HG03159 (cell line): ENCODE results near the gene VRK2.
"Not testable (repeated sequence)": the region's sequence is repeated elsewhere in the genome, so short reads cannot be mapped to it uniquely, and the experiment has no call there.

ENCODE experiments used
- ATAC-seq: cut with Tn5 transposase; IDR thresholded peaks from one replicate; pipeline ENCODE4 v1.9.1; 2021; ENCODE audit warnings: mild to moderate bottlenecking, moderate library complexity; ENCODE audit not compliant: unreplicated experiment

Gene VRK2

GRCh38 chr2:58156780-58157179, 110.2 kb downstream of the VRK2 start:
- ATAC-seq, result no peak

- ATAC-seq, result no peak
Measured at GRCh38 chr2:58157754-58158153, 111.1 kb downstream of the VRK2 start.

DNA sequence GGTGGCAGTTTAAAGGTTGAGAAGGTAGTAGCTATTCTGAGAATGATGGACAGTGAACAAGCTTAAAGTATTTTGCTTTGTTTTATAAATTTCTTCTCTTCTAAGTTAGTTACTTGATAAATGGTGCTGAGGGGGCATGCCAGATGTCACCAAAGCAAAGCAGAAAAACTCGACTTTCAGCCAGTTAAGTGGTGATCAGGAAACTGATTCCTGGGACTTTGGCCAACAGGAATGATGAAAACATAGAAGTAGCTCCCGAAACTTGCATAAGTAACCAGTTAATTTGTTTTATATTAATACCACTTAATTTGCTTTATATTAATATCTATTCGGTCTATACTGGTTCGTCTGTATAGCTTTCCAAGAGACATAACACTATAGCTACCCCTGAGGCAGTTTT, 111.9 kb downstream of the VRK2 start:
- ATAC-seq, result no peak

GRCh38 chr2:58163913-58164312, 117.3 kb downstream of the VRK2 start:
- no peak for ATAC-seq

- ATAC-seq, result not testable (repeated sequence)
Measured at GRCh38 chr2:58168130-58168529, 121.5 kb downstream of the VRK2 start.

- ATAC-seq, result not testable (repeated sequence)
Measured at GRCh38 chr2:58169845-58170244, 123.2 kb downstream of the VRK2 start.

- not testable (repeated sequence) for ATAC-seq
Measured at GRCh38 chr2:58170334-58170933, 123.8 kb downstream of the VRK2 start.

GRCh38 chr2:58171831-58172230, 125.2 kb downstream of the VRK2 start:
- ATAC-seq, result not testable (repeated sequence)

DNA sequence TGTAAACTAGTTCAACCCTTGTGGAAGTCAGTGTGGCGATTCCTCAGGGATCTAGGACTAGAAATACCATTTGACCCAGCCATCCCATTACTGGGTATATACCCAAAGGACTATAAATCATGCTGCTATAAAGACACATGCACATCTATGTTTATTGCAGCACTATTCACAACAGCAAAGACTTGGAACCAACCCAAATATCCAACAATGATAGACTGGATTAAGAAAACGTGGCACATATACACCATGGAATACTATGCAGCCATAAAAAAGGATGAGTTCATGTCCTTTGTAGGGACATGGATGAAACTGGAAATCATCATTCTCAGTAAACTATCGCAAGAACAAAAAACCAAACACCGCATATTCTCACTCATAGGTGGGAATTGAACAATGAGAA, 130.6 kb downstream of the VRK2 start:
- ATAC-seq, result not testable (repeated sequence)

DNA sequence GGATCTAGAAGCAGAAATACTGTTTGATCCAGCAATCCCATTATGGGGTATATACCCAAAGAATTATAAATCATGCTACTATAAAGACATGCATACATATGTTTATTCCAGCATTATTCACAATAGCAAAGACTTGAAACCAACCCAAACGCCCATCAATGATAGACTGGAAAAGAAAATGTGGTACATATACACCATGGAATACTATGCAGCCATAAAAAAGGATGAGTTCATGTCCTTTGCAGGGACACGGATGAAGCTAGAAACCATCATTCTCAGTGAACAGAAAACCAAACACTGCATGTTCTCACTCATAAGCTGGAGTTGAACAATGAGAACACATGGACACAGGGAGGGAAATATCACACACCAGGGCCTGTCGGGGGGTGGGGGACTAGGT, 133.6 kb downstream of the VRK2 start:
- not testable (repeated sequence) for ATAC-seq

- ATAC-seq, result no peak
Measured at GRCh38 chr2:58180635-58181034, 134.0 kb downstream of the VRK2 start.

- no peak for ATAC-seq
Measured at GRCh38 chr2:58182527-58182926, 135.9 kb downstream of the VRK2 start.

DNA sequence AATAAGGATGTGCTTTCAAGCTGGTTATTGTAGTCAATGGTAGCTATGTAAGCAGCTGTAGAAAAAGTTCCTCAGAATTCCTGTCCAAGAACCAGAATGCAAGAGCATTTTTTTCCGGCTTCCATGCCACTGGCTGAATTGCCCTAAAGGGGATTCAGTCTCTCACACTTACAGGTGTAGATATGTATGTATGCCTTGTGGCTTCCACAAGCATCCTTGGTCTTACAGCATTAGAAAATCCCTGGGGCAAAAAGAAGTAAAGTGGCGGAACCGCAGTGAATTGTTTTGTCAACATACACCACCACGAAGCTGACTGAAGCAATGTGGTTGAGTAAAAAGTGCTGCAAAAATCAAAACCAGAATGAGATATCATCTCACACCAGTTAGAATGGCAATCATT, 139.9 kb downstream of the VRK2 start:
- no peak for ATAC-seq

GRCh38 chr2:58187022-58187421, 140.4 kb downstream of the VRK2 start:
- ATAC-seq, result not testable (repeated sequence)

DNA sequence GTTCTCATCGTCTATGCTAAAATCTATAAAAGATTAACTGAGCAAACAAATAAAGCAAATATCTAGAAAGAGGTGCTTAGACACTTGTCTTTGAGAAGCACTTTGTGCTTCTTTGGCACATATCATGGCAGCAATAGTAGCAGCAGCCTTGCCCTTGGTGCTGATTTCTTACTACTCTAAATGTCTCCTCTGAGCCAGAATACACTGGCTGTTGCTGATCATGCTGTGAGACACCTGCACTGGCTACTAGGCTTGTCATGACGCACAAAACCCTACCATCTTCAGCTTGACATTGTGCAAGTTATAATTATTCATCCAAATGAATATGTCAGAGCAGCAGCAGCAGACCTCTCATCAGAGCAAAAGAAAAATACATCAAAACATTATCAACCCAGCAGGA, 147.9 kb downstream of the VRK2 start:
- no peak for ATAC-seq

DNA sequence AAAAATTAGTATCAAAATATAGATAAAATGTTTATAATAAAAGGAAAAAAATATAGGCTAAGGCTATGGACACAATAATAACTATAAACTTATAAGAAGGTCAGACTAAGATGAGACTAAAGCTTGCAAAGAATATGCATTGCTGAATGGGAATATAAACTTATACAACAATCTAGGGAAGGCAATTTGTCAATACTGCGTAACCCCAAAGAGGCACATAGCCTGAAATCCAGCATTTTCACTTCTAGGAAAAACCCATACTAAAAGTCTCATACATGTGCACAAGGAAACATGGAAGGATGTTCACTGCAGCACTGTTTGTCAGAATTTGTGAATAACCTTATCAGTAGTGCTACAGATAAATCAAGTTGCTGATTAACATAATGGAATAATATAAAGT, 149.1 kb downstream of the VRK2 start:
- ATAC-seq, result no peak

GRCh38 chr2:58197894-58198293, 151.3 kb downstream of the VRK2 start:
- no peak for ATAC-seq

GRCh38 chr2:58202404-58202803, 155.8 kb downstream of the VRK2 start:
- ATAC-seq, result no peak

DNA sequence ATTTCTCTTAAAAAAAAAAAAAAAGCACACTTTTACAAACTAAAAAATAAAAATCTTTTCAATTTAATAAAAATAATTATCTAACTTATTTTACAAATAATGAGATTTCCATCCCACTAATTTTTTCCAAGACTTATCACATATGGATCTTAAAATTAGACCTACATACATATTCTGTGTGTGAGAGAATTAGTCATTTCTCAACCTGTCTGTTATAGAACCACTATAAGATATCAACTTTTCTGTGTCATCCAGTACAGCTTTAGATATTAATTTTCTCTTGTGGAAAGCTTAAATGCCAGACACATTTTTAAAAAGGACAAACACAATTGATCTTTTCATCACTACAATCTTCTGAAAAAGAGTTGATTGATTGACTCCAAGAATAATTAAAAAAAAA, 156.4 kb downstream of the VRK2 start:
- no peak for ATAC-seq

DNA sequence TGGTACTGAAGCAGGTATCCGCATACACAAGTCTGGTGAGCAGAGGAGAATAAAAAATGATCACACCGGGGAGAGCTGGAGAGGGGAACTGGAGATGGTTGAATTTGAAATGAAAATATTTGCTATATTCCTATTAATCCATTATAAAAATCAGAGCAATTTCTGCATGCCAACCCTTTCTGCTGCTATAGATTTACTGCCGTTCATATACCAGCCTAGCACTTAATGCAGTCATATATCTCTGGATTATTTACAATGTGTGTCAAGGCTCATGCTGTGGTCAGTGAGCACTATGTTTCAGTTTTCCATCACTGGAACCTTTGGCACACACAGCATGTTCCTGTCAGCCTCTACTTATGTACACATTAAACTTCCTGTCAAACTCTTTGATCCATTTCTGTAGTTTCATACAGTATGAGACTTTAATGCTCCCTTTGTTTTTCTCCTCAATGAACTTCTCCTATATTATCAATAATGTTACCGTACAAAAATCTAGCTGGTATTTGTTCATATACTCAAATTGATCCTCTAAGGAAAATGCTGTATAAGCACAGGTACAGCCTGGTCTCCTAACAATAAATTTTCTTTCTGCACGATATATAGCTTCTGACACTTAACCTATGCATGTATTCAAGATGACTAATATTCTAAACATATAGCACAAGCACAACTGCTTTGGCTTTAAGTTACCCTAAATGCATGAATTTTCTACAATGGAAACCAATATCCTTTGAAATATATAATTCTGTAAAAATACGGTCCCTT, 157.8 kb downstream of the VRK2 start:
- no peak for ATAC-seq

DNA sequence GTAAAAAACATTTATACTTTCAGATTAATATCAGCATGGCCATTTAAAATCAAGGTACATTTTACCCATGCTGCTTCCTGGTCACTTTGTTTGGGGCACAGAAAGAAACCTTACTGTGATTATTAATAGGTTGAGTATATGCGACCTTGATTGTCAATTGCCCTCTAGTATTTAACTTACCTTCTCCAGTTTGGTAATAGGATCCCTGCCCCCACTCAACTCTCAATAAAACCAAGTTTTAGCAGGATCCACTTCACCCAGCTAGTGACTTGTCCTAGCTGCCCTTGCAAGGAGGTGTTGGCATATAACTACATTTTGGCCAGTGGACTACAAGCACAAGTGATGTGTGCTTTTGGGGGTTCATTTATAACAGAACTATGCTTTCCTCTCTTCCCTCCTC, 160.2 kb downstream of the VRK2 start:
- no peak for ATAC-seq

DNA sequence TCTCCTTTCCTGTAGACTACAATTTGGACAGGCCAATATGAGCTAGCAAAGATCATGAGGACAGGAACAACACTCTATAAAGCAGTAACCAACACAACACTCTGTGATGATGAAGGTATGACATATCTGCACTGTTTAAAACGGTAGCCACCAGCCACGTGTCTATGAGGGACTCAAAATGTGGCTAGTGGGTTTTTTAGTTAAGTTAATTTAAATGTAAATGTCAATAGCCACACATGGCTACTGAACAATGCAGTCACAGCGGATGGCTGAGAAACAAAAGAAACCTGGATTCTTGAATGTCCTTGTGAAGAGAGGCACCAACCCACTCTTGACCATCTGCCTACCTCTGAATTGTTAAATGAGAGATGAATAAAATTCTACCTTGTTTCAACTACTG, 160.6 kb downstream of the VRK2 start:
- no peak for ATAC-seq
